Measurements from ENCODE around the gene GNAI1.
"Not testable (repeated sequence)": the region's sequence is repeated elsewhere in the genome, so short reads cannot be mapped to it uniquely, and the experiment has no call there.

GNAI1 gene

GRCh38 chr7:80155374-80155773 is 20.7 kb downstream of the GNAI1 start:
- WGBS, 2 experiments: 100% methylated on average over 1 of the region's 1 CpG; no CpG with 5 or more reads in 1 of the 2 experiments
- H3K4me3 ChIP-seq (ENCODE audit: insufficient read depth, low read depth, low read length): no peak overlapping the region
- H3K36me3 ChIP-seq (ENCODE audit: control insufficient read depth, insufficient read depth, low read length): no peaks in the 10 kb centered on the region
- H3K9me3 ChIP-seq (ENCODE audit: control insufficient read depth, low read length): no peaks in the 10 kb centered on the region
- H3K27ac ChIP-seq (ENCODE audit: insufficient read depth, low read depth, low read length, poor library complexity, severe bottlenecking): no peak overlapping the region
- no peaks in the 10 kb centered on the region for H3K4me1 ChIP-seq (ENCODE audit: control insufficient read depth, insufficient read depth, low read length)
- H3K27me3 ChIP-seq (ENCODE audit: control insufficient read depth, insufficient read depth, low read length, poor library complexity, severe bottlenecking): no peaks in the 10 kb centered on the region

- not testable (repeated sequence) for H3K4me3 ChIP-seq (ENCODE audit: insufficient read depth, low read depth, low read length); H3K9me3 ChIP-seq (ENCODE audit: control insufficient read depth, low read length); H3K27me3 ChIP-seq (ENCODE audit: control insufficient read depth, insufficient read depth, low read length, poor library complexity, severe bottlenecking); H3K27ac ChIP-seq (ENCODE audit: insufficient read depth, low read depth, low read length, poor library complexity, severe bottlenecking); H3K36me3 ChIP-seq (ENCODE audit: control insufficient read depth, insufficient read depth, low read length); H3K4me1 ChIP-seq (ENCODE audit: control insufficient read depth, insufficient read depth, low read length)
- WGBS, 2 experiments: 92 to 98% methylated on average over 4 of the region's 4 CpGs
Observed at GRCh38 chr7:80157770-80158169, 23.1 kb downstream of the GNAI1 start.

GRCh38 chr7:80159802-80160201 is 25.2 kb downstream of the GNAI1 start:
- no peaks in the 10 kb centered on the region for H3K36me3 ChIP-seq (ENCODE audit: control insufficient read depth, insufficient read depth, low read length)
- H3K27me3 ChIP-seq (ENCODE audit: control insufficient read depth, insufficient read depth, low read length, poor library complexity, severe bottlenecking): no peaks in the 10 kb centered on the region
- H3K9me3 ChIP-seq (ENCODE audit: control insufficient read depth, low read length): no peaks in the 10 kb centered on the region
- H3K27ac ChIP-seq (ENCODE audit: insufficient read depth, low read depth, low read length, poor library complexity, severe bottlenecking): no peak overlapping the region
- H3K4me3 ChIP-seq (ENCODE audit: insufficient read depth, low read depth, low read length): no peak overlapping the region
- WGBS, 2 experiments: 97 to 100% methylated on average over 3 of the region's 3 CpGs
- no peaks in the 10 kb centered on the region for H3K4me1 ChIP-seq (ENCODE audit: control insufficient read depth, insufficient read depth, low read length)

- H3K27me3 ChIP-seq (ENCODE audit: control insufficient read depth, insufficient read depth, low read length, poor library complexity, severe bottlenecking): no peaks in the 10 kb centered on the region
- no peaks in the 10 kb centered on the region for H3K9me3 ChIP-seq (ENCODE audit: control insufficient read depth, low read length)
- H3K4me1 ChIP-seq (ENCODE audit: control insufficient read depth, insufficient read depth, low read length): no peaks in the 10 kb centered on the region
- H3K27ac ChIP-seq (ENCODE audit: insufficient read depth, low read depth, low read length, poor library complexity, severe bottlenecking): no peak overlapping the region
- no peaks in the 10 kb centered on the region for H3K36me3 ChIP-seq (ENCODE audit: control insufficient read depth, insufficient read depth, low read length)
- no peak overlapping the region for H3K4me3 ChIP-seq (ENCODE audit: insufficient read depth, low read depth, low read length)
- 100% methylated on average over 1 of the region's 1 CpG; no CpG with 5 or more reads in 1 of the 2 experiments for WGBS, 2 experiments
Observed at GRCh38 chr7:80161466-80161865, 26.8 kb downstream of the GNAI1 start.

GRCh38 chr7:80165177-80165576 is 30.5 kb downstream of the GNAI1 start:
- Histone ChIP-seq H3K27me3 (ENCODE audit: control insufficient read depth, insufficient read depth, low read length, poor library complexity, severe bottlenecking) (no peaks in the 10 kb centered on the region), H3K4me3 (ENCODE audit: insufficient read depth, low read depth, low read length) (no peak overlapping the region), H3K27ac (ENCODE audit: insufficient read depth, low read depth, low read length, poor library complexity, severe bottlenecking) (no peak overlapping the region), H3K9me3 (ENCODE audit: control insufficient read depth, low read length) (no peaks in the 10 kb centered on the region), H3K36me3 (ENCODE audit: control insufficient read depth, insufficient read depth, low read length) (no peaks in the 10 kb centered on the region), H3K4me1 (ENCODE audit: control insufficient read depth, insufficient read depth, low read length) (no peaks in the 10 kb centered on the region)

GRCh38 chr7:80170445-80170844 is 35.8 kb downstream of the GNAI1 start:
- H3K4me3 ChIP-seq (ENCODE audit: insufficient read depth, low read depth, low read length): no peak overlapping the region
- no peak overlapping the region for H3K27ac ChIP-seq (ENCODE audit: insufficient read depth, low read depth, low read length, poor library complexity, severe bottlenecking)
- no peaks in the 10 kb centered on the region for H3K4me1 ChIP-seq (ENCODE audit: control insufficient read depth, insufficient read depth, low read length)
- H3K36me3 ChIP-seq (ENCODE audit: control insufficient read depth, insufficient read depth, low read length): no peaks in the 10 kb centered on the region
- no peaks in the 10 kb centered on the region for H3K9me3 ChIP-seq (ENCODE audit: control insufficient read depth, low read length)
- no peaks in the 10 kb centered on the region for H3K27me3 ChIP-seq (ENCODE audit: control insufficient read depth, insufficient read depth, low read length, poor library complexity, severe bottlenecking)
- WGBS, 2 experiments: 93 to 100% methylated on average over 1 of the region's 2 CpGs

- no peak overlapping the region for H3K27ac ChIP-seq (ENCODE audit: insufficient read depth, low read depth, low read length, poor library complexity, severe bottlenecking)
- H3K4me3 ChIP-seq (ENCODE audit: insufficient read depth, low read depth, low read length): no peak overlapping the region
- no peaks in the 10 kb centered on the region for H3K36me3 ChIP-seq (ENCODE audit: control insufficient read depth, insufficient read depth, low read length)
- WGBS, 2 experiments: 89 to 90% methylated on average over 4 of the region's 4 CpGs
- no peaks in the 10 kb centered on the region for H3K9me3 ChIP-seq (ENCODE audit: control insufficient read depth, low read length)
- H3K27me3 ChIP-seq (ENCODE audit: control insufficient read depth, insufficient read depth, low read length, poor library complexity, severe bottlenecking): no peaks in the 10 kb centered on the region
- H3K4me1 ChIP-seq (ENCODE audit: control insufficient read depth, insufficient read depth, low read length): no peaks in the 10 kb centered on the region
Observed at GRCh38 chr7:80172387-80172786, 37.8 kb downstream of the GNAI1 start.

- H3K9me3 ChIP-seq (ENCODE audit: control insufficient read depth, low read length): no peaks in the 10 kb centered on the region
- WGBS, 2 experiments: 95 to 100% methylated on average over 1 of the region's 1 CpG
Observed at GRCh38 chr7:80175744-80176143, 41.1 kb downstream of the GNAI1 start.

GRCh38 chr7:80181411-80181810 is 46.8 kb downstream of the GNAI1 start:
- Histone ChIP-seq H3K9me3 (ENCODE audit: control insufficient read depth, low read length) (no peaks in the 10 kb centered on the region), H3K36me3 (ENCODE audit: control insufficient read depth, insufficient read depth, low read length) (no peaks in the 10 kb centered on the region), H3K27me3 (ENCODE audit: control insufficient read depth, insufficient read depth, low read length, poor library complexity, severe bottlenecking) (no peaks in the 10 kb centered on the region), H3K4me1 (ENCODE audit: control insufficient read depth, insufficient read depth, low read length) (peaks cover 4% of the 10 kb centered on the region), H3K4me3 (ENCODE audit: insufficient read depth, low read depth, low read length) (no peak overlapping the region), H3K27ac (ENCODE audit: insufficient read depth, low read depth, low read length, poor library complexity, severe bottlenecking) (no peak overlapping the region)
- WGBS, 2 experiments: 82 to 97% methylated on average over 4 of the region's 4 CpGs

More at GRCh38 chr7:80175744-80176143, 41.1 kb downstream of the GNAI1 start:
- no peaks in the 10 kb centered on the region for H3K4me1 ChIP-seq (ENCODE audit: control insufficient read depth, insufficient read depth, low read length)
- H3K27me3 ChIP-seq (ENCODE audit: control insufficient read depth, insufficient read depth, low read length, poor library complexity, severe bottlenecking): no peaks in the 10 kb centered on the region
- H3K27ac ChIP-seq (ENCODE audit: insufficient read depth, low read depth, low read length, poor library complexity, severe bottlenecking): no peak overlapping the region
- no peak overlapping the region for H3K4me3 ChIP-seq (ENCODE audit: insufficient read depth, low read depth, low read length)
- H3K36me3 ChIP-seq (ENCODE audit: control insufficient read depth, insufficient read depth, low read length): no peaks in the 10 kb centered on the region

GRCh38 chr7:80182630-80183276 is 48.1 kb downstream of the GNAI1 start:
- Histone ChIP-seq H3K27ac (ENCODE audit: insufficient read depth, low read depth, low read length, poor library complexity, severe bottlenecking) (no peak overlapping the region), H3K27me3 (ENCODE audit: control insufficient read depth, insufficient read depth, low read length, poor library complexity, severe bottlenecking) (no peaks in the 10 kb centered on the region), H3K36me3 (ENCODE audit: control insufficient read depth, insufficient read depth, low read length) (no peaks in the 10 kb centered on the region), H3K4me3 (ENCODE audit: insufficient read depth, low read depth, low read length) (no peak overlapping the region), H3K4me1 (ENCODE audit: control insufficient read depth, insufficient read depth, low read length) (peaks cover 7% of the 10 kb centered on the region), H3K9me3 (ENCODE audit: control insufficient read depth, low read length) (no peaks in the 10 kb centered on the region)
- WGBS, 2 experiments: 20 to 57% methylated on average over 1 of the region's 3 CpGs

GRCh38 chr7:80183351-80183750 is 48.7 kb downstream of the GNAI1 start:
- peaks cover 7% of the 10 kb centered on the region for H3K4me1 ChIP-seq (ENCODE audit: control insufficient read depth, insufficient read depth, low read length)
- H3K27ac ChIP-seq (ENCODE audit: insufficient read depth, low read depth, low read length, poor library complexity, severe bottlenecking): no peak overlapping the region
- H3K27me3 ChIP-seq (ENCODE audit: control insufficient read depth, insufficient read depth, low read length, poor library complexity, severe bottlenecking): no peaks in the 10 kb centered on the region
- no peak overlapping the region for H3K4me3 ChIP-seq (ENCODE audit: insufficient read depth, low read depth, low read length)
- H3K9me3 ChIP-seq (ENCODE audit: control insufficient read depth, low read length): no peaks in the 10 kb centered on the region
- no peaks in the 10 kb centered on the region for H3K36me3 ChIP-seq (ENCODE audit: control insufficient read depth, insufficient read depth, low read length)

Measured in ectodermal cell (in vitro differentiated cells).